HG03432 (cell line): Measurements from ENCODE around the gene MOB3B.

ENCODE experiments used
- ATAC-seq: cut with Tn5 transposase; IDR thresholded peaks from one replicate; pipeline ENCODE4 v1.9.1; 2021; ENCODE audit warnings: mild to moderate bottlenecking, moderate library complexity; ENCODE audit not compliant: unreplicated experiment

Gene MOB3B

GRCh38 chr9:27371382-27371781 is 158.2 kb downstream of the MOB3B start:
- no peak for ATAC-seq

GRCh38 chr9:27369591-27369990 is 160.0 kb downstream of the MOB3B start:
- no peak for ATAC-seq

GRCh38 chr9:27368316-27368985 is 161.2 kb downstream of the MOB3B start:
- no peak for ATAC-seq

- ATAC-seq, result no peak
These were observed 161.7 kb downstream of the MOB3B start for GRCh38 chr9:27367921-27368315.

- ATAC-seq, result peak; percentile 75
These were observed 162.3 kb downstream of the MOB3B start for GRCh38 chr9:27367175-27367798.

GRCh38 chr9:27365707-27366376 is 163.8 kb downstream of the MOB3B start:
- ATAC-seq, result peak; percentile 89

GRCh38 chr9:27362447-27363210 is 167.0 kb downstream of the MOB3B start:
- ATAC-seq, result no peak

GRCh38 chr9:27361492-27361891 is 168.1 kb downstream of the MOB3B start:
- ATAC-seq, result no peak

GRCh38 chr9:27359763-27360162 is 169.9 kb downstream of the MOB3B start:
- ATAC-seq, result no peak

- ATAC-seq, result no peak
These were observed 171.6 kb downstream of the MOB3B start for GRCh38 chr9:27358007-27358406.

- no peak for ATAC-seq
These were observed 173.2 kb downstream of the MOB3B start for GRCh38 chr9:27356446-27356845.

GRCh38 chr9:27355166-27355565 is 174.4 kb downstream of the MOB3B start:
- ATAC-seq, result no peak

- peak; percentile 84 for ATAC-seq
These were observed 176.0 kb downstream of the MOB3B start for GRCh38 chr9:27353474-27354229.

GRCh38 chr9:27353166-27353473 is 176.5 kb downstream of the MOB3B start:
- no peak for ATAC-seq

- ATAC-seq, result no peak
These were observed 177.0 kb downstream of the MOB3B start for GRCh38 chr9:27352457-27353165.

- no peak for ATAC-seq
These were observed 178.2 kb downstream of the MOB3B start for GRCh38 chr9:27351438-27351837.

- no peak for ATAC-seq
These were observed 179.1 kb downstream of the MOB3B start for GRCh38 chr9:27350382-27350976.

GRCh38 chr9:27349698-27350080 is 179.9 kb downstream of the MOB3B start:
- ATAC-seq, result no peak

GRCh38 chr9:27348785-27349697 is 180.6 kb downstream of the MOB3B start:
- ATAC-seq, result no peak
